ENCODE measurements around the gene RALY. TPM values are rescaled to one million over a fixed set of nuclear protein-coding genes. Genes with fewer than 3 reads are reported as not detected.

Gene RALY
- total and polyA plus RNA-seq, 4 donors, result 114 to 148 (median 127) TPM

DNA sequence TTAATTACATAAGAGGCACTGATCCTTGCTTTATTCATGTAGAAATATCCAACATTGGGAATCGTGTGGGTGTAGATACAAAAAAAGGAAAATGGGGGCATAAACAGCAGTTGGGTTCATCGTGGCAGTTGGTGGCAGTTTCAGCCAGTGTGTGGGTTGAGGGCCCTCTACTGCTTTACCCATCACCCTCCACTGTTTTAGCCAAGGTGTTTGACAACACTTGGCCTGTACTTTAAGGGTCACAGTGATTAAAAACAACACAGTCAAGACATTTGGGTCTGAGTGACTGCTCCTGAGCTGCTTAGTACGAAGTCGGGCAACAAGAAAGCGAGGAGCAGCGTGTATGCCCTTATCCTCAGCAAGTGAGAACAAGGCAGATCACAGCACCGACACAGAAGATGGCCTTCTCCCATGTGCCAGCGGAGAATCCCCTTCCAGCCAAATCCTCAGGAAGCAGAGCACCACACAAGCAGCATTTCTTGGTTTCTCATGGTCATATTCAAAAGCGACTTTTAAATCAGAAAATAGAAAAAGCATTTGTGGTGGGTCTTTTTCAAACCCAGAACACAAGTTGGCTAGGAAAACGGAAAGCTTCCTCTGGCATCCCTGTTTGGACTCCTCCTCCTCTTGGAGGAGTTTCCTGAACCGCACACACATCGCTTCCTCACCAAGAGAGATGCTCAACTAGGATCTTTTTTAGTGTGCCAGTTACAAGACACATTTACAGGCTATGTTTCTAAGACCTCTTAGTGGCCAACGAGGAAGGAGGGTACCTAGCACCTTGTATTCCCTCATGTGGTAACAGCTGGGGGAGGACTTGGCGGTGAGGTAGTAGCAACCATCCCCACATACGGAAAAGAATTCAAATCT is 94.8 kb downstream of the RALY start:
- no peaks in the 10 kb centered on the region for H3K4me1 ChIP-seq (ENCODE audit: control insufficient read depth in 1 of 2, insufficient read depth in 2 of 2, low read length in 2 of 2)
- intact Hi-C loops (cut with DNase I), result no loop called here
- no peaks in the 10 kb centered on the region for H3K27me3 ChIP-seq (ENCODE audit: control insufficient read depth in 1 of 2, insufficient read depth in 2 of 2, low read length in 1 of 2)
- 80 to 81% methylated on average over 15 of the region's 15 CpGs for WGBS, 2 donors
- H3K27ac ChIP-seq (ENCODE audit: low read depth in 1 of 2, low read length in 2 of 2), result no peak overlapping the region
- peaks cover 0 to 7% of the 10 kb centered on the region in 2 donors for H3K36me3 ChIP-seq (ENCODE audit: control insufficient read depth in 1 of 2, insufficient read depth in 2 of 2, low read length in 1 of 2)
- H3K9me3 ChIP-seq (ENCODE audit: control insufficient read depth, low read length), result no peaks in the 10 kb centered on the region
- DNase-seq (no peak), ATAC-seq (ENCODE audit: low FRiP score) (no peak)
- H3K4me3 ChIP-seq (ENCODE audit: low read length in 2 of 2), result no peak overlapping the region

DNA sequence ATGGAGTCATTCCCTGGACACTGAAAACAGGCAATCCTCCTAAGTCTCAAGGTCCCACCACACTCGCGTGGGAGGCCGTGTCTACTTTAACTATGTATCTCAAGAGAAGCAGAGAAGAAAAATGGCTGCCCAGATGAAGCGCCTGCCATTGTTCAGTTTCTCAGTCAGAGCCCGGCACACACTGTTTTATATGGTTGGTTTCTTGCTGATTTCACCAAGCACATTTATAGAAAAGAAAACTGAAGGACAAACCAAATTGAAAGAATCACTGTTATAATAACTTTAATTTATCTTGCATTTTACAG is 95.4 kb downstream of the RALY start:
- intact Hi-C loops (cut with DNase I), result no loop called here
- DNase-seq (no peak), ATAC-seq (ENCODE audit: low FRiP score) (no peak)
- Histone ChIP-seq H3K4me3 (ENCODE audit: low read length in 2 of 2) (no peak overlapping the region), H3K4me1 (ENCODE audit: control insufficient read depth in 1 of 2, insufficient read depth in 2 of 2, low read length in 2 of 2) (no peaks in the 10 kb centered on the region), H3K36me3 (ENCODE audit: control insufficient read depth in 1 of 2, insufficient read depth in 2 of 2, low read length in 1 of 2) (peaks cover 4 to 8% of the 10 kb centered on the region in 2 donors), H3K9me3 (ENCODE audit: control insufficient read depth, low read length) (no peaks in the 10 kb centered on the region), H3K27ac (ENCODE audit: low read depth in 1 of 2, low read length in 2 of 2) (no peak overlapping the region), H3K27me3 (ENCODE audit: control insufficient read depth in 1 of 2, insufficient read depth in 2 of 2, low read length in 1 of 2) (no peaks in the 10 kb centered on the region)
- WGBS, 2 donors, result 86 to 89% methylated on average over 2 to 5 of the region's 5 CpGs

DNA sequence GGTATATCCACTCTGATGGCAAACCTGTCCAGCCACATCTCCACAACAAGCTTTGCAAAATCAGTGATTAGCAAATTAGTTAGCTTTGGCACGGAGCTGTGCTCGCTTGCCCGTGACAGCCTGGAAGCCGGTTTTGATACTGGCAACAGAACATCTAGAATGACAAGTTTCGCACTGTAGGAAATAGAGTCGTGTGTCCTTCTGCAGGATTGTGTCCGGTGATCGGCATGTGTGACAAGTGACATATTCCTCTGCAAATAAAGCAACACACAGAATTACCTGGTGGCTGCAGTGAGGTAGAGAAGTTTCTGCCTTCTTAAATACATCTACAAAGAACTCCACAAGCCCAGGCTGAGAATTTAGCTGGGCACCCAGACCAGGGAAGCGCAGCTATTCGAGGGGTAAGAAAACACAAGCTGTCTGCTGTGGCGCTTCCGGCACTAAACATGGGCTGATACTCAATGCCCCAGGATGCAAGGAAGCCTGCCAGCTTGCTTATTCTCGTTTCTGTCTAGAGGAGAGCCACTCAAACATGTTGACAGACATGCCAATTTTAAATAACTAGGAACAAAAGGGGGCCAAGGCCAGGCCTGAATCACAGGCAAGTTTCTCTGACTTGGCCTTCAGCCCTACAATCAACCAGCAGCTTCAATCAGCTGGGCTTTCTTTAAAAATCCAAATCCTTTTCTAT is 96.1 kb downstream of the RALY start:
- Histone ChIP-seq H3K9me3 (ENCODE audit: control insufficient read depth, low read length) (no peaks in the 10 kb centered on the region), H3K27ac (ENCODE audit: low read depth in 1 of 2, low read length in 2 of 2) (no peak overlapping the region), H3K4me3 (ENCODE audit: low read length in 2 of 2) (no peak overlapping the region), H3K36me3 (ENCODE audit: control insufficient read depth in 1 of 2, insufficient read depth in 2 of 2, low read length in 1 of 2) (peaks cover 4 to 8% of the 10 kb centered on the region in 2 donors), H3K27me3 (ENCODE audit: control insufficient read depth in 1 of 2, insufficient read depth in 2 of 2, low read length in 1 of 2) (no peaks in the 10 kb centered on the region), H3K4me1 (ENCODE audit: control insufficient read depth in 1 of 2, insufficient read depth in 2 of 2, low read length in 2 of 2) (no peaks in the 10 kb centered on the region)
- intact Hi-C loops (cut with DNase I), result no loop called here
- DNase-seq (no peak), ATAC-seq (ENCODE audit: low FRiP score) (no peak)
- whole genome bisulfite sequencing, 2 donors, result 65 to 74% methylated on average over 13 of the region's 13 CpGs

DNA sequence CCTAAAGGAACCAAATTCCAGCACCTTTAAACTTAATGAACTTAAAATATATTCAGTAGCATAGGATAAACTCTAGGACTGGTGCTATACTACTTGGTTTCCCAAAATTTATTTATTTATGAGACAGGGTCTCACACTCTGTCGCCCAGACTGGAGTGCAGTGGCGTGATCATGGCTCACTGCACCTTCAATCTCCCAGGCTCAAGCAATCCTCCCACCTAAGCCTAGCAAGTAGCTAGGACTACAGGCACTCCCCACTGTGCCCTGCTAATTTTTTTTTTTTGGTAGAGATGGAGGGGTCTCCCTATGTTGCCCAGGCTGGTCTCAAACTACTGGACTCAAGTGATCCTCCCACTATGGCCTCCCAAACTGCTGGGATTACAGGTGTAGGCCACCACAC is 96.9 kb downstream of the RALY start:
- H3K9me3 ChIP-seq (ENCODE audit: control insufficient read depth, low read length), result no peaks in the 10 kb centered on the region
- peaks cover 4 to 8% of the 10 kb centered on the region in 2 donors for H3K36me3 ChIP-seq (ENCODE audit: control insufficient read depth in 1 of 2, insufficient read depth in 2 of 2, low read length in 1 of 2)
- intact Hi-C loops (cut with DNase I), result no loop called here
- H3K4me3 ChIP-seq (ENCODE audit: low read length in 2 of 2), result no peak overlapping the region
- ATAC-seq (ENCODE audit: low FRiP score) (no peak), DNase-seq (no peak)
- 92 to 96% methylated on average over 2 of the region's 2 CpGs for whole genome bisulfite sequencing, 2 donors
- no peak overlapping the region for H3K27ac ChIP-seq (ENCODE audit: low read depth in 1 of 2, low read length in 2 of 2)
- H3K4me1 ChIP-seq (ENCODE audit: control insufficient read depth in 1 of 2, insufficient read depth in 2 of 2, low read length in 2 of 2), result no peaks in the 10 kb centered on the region
- no peaks in the 10 kb centered on the region for H3K27me3 ChIP-seq (ENCODE audit: control insufficient read depth in 1 of 2, insufficient read depth in 2 of 2, low read length in 1 of 2)

DNA sequence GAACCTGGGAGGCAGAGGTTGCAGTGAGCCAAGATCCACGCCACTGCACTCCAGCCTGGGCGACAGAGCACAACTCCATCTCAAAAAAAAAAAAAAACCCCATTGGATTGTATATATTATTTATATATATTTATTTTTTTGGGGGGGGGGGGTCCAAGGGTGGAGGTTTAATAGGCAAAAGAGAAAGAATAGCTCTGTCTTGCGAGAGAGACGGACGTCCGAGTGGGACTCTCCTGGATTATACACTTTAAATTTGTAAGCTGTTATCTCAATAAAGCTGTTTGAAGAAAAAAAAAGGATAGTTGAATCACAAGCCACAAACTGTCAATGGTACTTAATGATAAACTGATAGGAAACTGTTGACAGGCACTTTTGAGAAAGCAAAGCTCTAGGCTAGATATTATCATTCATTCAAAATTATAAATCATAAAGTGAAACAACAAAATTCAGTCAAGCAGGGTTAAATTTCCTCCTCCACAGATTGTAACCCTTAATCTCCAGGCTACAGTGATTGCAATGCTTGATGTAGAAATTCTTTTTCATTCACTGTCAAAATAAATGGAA is 98.0 kb downstream of the RALY start:
- no peaks in the 10 kb centered on the region for H3K9me3 ChIP-seq (ENCODE audit: control insufficient read depth, low read length)
- peaks cover 7 to 12% of the 10 kb centered on the region in 2 donors for H3K36me3 ChIP-seq (ENCODE audit: control insufficient read depth in 1 of 2, insufficient read depth in 2 of 2, low read length in 1 of 2)
- no peaks in the 10 kb centered on the region for H3K4me1 ChIP-seq (ENCODE audit: control insufficient read depth in 1 of 2, insufficient read depth in 2 of 2, low read length in 2 of 2)
- H3K27me3 ChIP-seq (ENCODE audit: control insufficient read depth in 1 of 2, insufficient read depth in 2 of 2, low read length in 1 of 2), result no peaks in the 10 kb centered on the region
- no peak for DNase-seq
- intact Hi-C loops (cut with DNase I), result no loop called here
- 85 to 87% methylated on average over 6 of the region's 6 CpGs for WGBS, 2 donors
- no peak overlapping the region for H3K4me3 ChIP-seq (ENCODE audit: low read length in 2 of 2)
- no peak overlapping the region for H3K27ac ChIP-seq (ENCODE audit: low read depth in 1 of 2, low read length in 2 of 2)
- ATAC-seq (ENCODE audit: low FRiP score), result no peak

DNA sequence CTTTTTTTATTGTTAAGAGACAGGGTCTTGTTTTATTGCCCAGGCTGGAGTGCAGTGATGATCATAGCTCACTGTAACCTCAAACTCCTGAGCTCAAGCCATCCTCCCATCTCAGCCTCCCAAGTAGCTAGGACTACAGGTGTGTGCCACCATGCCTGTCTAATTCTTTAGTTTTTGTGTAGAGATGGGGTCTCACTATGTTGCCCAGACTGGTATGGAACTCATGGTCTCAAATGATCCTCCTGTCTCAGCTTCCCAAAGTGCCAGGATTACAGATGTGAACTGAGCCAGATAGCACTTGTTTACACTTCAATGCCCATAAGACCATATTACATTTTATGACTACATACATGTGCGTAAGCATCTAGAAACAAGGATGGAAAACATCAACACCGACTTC is 100.2 kb downstream of the RALY start:
- intact Hi-C loops (cut with DNase I), result no loop called here
- 98% methylated on average over 2 of the region's 2 CpGs for WGBS, 2 donors
- ATAC-seq (ENCODE audit: low FRiP score), result no peak

DNA sequence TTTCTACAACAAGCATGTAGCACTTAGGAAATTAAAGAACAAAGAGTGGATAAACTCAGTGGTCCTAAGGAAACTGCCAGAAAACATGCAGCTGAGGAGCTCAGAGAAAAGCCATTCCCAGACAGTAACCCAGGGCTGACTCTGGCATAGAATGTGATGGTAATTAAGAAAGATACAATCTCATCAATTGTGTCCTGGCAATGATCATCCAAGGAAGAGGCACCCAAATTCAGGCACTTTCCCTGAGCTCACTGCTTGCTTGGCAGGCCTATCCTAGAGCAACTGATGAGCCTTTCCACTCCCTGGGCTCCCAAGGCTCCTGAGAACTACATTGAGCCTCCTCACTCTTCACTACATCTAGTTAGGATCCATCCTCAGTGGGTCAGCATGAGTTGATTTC is 102.1 kb downstream of the RALY start:
- no peak overlapping the region for H3K4me3 ChIP-seq (ENCODE audit: low read length in 2 of 2)
- no peaks in the 10 kb centered on the region for H3K4me1 ChIP-seq (ENCODE audit: control insufficient read depth in 1 of 2, insufficient read depth in 2 of 2, low read length in 2 of 2)
- ATAC-seq (ENCODE audit: low FRiP score) (no peak), DNase-seq (no peak)
- H3K9me3 ChIP-seq (ENCODE audit: control insufficient read depth, low read length), result no peaks in the 10 kb centered on the region
- no peaks in the 10 kb centered on the region for H3K27me3 ChIP-seq (ENCODE audit: control insufficient read depth in 1 of 2, insufficient read depth in 2 of 2, low read length in 1 of 2)
- no peak overlapping the region for H3K27ac ChIP-seq (ENCODE audit: low read depth in 1 of 2, low read length in 2 of 2)
- intact Hi-C loops (cut with DNase I), result no loop called here
- H3K36me3 ChIP-seq (ENCODE audit: control insufficient read depth in 1 of 2, insufficient read depth in 2 of 2, low read length in 1 of 2), result peaks cover 9 to 10% of the 10 kb centered on the region in 2 donors

More for the DNA sequence above, 100.2 kb downstream of the RALY start:
- Histone ChIP-seq H3K9me3 (ENCODE audit: control insufficient read depth, low read length) (no peaks in the 10 kb centered on the region), H3K27ac (ENCODE audit: low read depth in 1 of 2, low read length in 2 of 2) (no peak overlapping the region), H3K4me3 (ENCODE audit: low read length in 2 of 2) (no peak overlapping the region), H3K36me3 (ENCODE audit: control insufficient read depth in 1 of 2, insufficient read depth in 2 of 2, low read length in 1 of 2) (peaks cover 10 to 11% of the 10 kb centered on the region in 2 donors), H3K27me3 (ENCODE audit: control insufficient read depth in 1 of 2, insufficient read depth in 2 of 2, low read length in 1 of 2) (no peaks in the 10 kb centered on the region), H3K4me1 (ENCODE audit: control insufficient read depth in 1 of 2, insufficient read depth in 2 of 2, low read length in 2 of 2) (no peaks in the 10 kb centered on the region)
- DNase-seq, result no peak

DNA sequence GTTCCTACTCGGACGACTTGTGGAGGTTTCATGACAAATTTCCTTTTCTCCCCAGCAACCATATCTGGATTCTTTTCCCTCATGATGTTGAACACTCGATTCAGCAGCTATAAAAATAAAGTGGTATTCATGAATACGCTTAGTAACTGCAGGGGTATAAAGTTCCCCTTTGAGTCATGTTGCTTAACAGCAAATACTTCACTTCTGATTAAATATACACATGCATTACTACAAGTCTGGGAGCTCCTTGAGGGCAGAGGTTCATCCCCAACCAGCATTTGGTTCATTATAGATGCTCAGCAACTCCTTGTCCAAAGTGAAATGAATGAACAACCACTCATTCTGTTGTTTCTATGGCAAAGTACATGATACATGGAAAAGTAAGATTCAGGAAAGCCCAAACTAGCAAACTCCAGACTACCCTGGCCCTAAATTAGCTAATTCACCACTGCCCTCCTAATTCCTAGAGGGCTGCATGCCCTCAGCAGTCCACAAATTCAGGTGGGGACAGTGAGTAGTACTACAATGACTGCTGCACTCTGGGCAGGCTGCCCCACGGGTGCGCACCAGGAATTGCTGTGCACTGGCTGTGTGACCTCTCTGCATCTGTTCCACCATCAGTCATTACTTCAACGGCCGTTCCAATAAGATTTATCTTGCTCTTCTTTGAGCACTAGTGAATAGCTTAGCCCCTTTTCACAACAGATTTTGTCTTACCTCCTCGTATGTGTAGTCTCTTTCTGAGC is 103.2 kb downstream of the RALY start:
- Histone ChIP-seq H3K27me3 (ENCODE audit: control insufficient read depth in 1 of 2, insufficient read depth in 2 of 2, low read length in 1 of 2) (no peaks in the 10 kb centered on the region), H3K4me1 (ENCODE audit: control insufficient read depth in 1 of 2, insufficient read depth in 2 of 2, low read length in 2 of 2) (no peaks in the 10 kb centered on the region), H3K36me3 (ENCODE audit: control insufficient read depth in 1 of 2, insufficient read depth in 2 of 2, low read length in 1 of 2) (peaks cover 9 to 10% of the 10 kb centered on the region in 2 donors), H3K9me3 (ENCODE audit: control insufficient read depth, low read length) (no peaks in the 10 kb centered on the region), H3K4me3 (ENCODE audit: low read length in 2 of 2) (no peak overlapping the region), H3K27ac (ENCODE audit: low read depth in 1 of 2, low read length in 2 of 2) (no peak overlapping the region)
- intact Hi-C loops (cut with DNase I), result no loop called here
- WGBS, 2 donors, result 63 to 67% methylated on average over 9 of the region's 9 CpGs
- DNase-seq (no peak), ATAC-seq (ENCODE audit: low FRiP score) (no peak)

Data from aorta (tissue), 5 donors.